Endothelial cell of umbilical vein (primary cell): Measurements from ENCODE around the gene FRK.

Experiments
- CTCF ChIP-seq, 2 donors: IDR thresholded peaks; 1 replicate in 1 of 2; 2 replicates in 1 of 2; pipeline ENCODE4 v1.5.1; 2011; ENCODE audit warnings: low read length in 2 of 2, mild to moderate bottlenecking in 2 of 2, moderate library complexity in 2 of 2, control low read depth in 1 of 2, inconsistent platforms in 1 of 2, low read depth in 1 of 2; ENCODE audit not compliant: insufficient read depth in 1 of 2; ENCODE audit errors: extremely low read depth in 1 of 2
- EZH2 ChIP-seq: IDR thresholded peaks from 2 replicates; pipeline ENCODE4 v1.6.1; 2012; ENCODE audit warnings: borderline replicate concordance, low read depth, mild to moderate bottlenecking, moderate library complexity, low read length, inconsistent platforms; ENCODE audit not compliant: severe bottlenecking
- FOS ChIP-seq: IDR thresholded peaks from 2 replicates; pipeline ENCODE4 v1.6.1; 2011; ENCODE audit warnings: mild to moderate bottlenecking, low read length, moderate library complexity, borderline replicate concordance; ENCODE audit not compliant: insufficient read depth
- JUN ChIP-seq: IDR thresholded peaks from 2 replicates; pipeline ENCODE4 v1.6.1; 2011; ENCODE audit warnings: borderline replicate concordance, low read depth; ENCODE audit not compliant: insufficient read length, insufficient read depth
- MAX ChIP-seq: IDR thresholded peaks from 2 replicates; pipeline ENCODE4 v1.6.1; 2011; ENCODE audit not compliant: insufficient read depth, insufficient read length
- MYC ChIP-seq: IDR thresholded peaks from one replicate; pipeline ENCODE4 v1.6.1; 2011; ENCODE audit warnings: mild to moderate bottlenecking, low read depth, low read length
- POLR2A ChIP-seq: IDR thresholded peaks from 2 replicates; pipeline ENCODE4 v1.6.1; 2012; ENCODE audit warnings: low read depth, mild to moderate bottlenecking, control low read depth, low read length
- POLR2AphosphoS5 ChIP-seq: IDR thresholded peaks from 2 replicates; pipeline ENCODE4 v1.6.1; 2012; ENCODE audit warnings: low read depth, mild to moderate bottlenecking, control low read depth, low read length, moderate library complexity; ENCODE audit not compliant: insufficient read depth

DNA sequence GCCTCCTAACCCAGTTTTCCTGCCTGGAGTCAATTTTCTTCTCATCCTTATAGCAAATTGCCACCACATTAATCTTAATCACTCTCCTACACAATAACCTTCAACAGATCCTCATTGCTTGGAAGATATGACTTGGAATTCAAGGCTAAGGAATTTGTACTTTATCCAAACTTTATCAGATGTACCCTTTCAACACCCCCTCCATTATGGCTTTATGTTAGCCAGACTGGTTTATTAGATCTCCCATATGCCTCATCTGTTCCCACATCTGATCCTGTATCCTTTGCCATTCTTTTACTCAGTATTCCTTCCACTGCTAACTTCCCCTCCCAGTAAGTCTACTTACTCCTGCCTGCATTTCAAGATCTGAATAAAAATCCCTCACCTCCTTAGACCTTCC lies 4.0 kb upstream of the FRK start:
- no peak for TF ChIP-seq CTCF (IDR thresholded peaks at IDR 0.05; ENCODE audit: extremely low read depth in 1 of 2, insufficient read depth in 1 of 2, low read depth in 1 of 2, low read length in 2 of 2)
- TF ChIP-seq POLR2A = no peak
- no peak for TF ChIP-seq POLR2AphosphoS5
- no peak for TF ChIP-seq EZH2
- TF ChIP-seq MYC = no peak
- TF ChIP-seq JUN = no peak
- no peak for TF ChIP-seq MAX
- TF ChIP-seq FOS = no peak
